Bone marrow (tissue), 2 donors: ENCODE data around the gene SPTLC1.
A peak's percentile ranks its signal among the peaks of the same experiment; 100 is the strongest.
"Not testable (repeated sequence)": the region's sequence is repeated elsewhere in the genome, so short reads cannot be mapped to it uniquely, and the experiment has no call there.

Experiments used
- DNase-seq, 2 donors: peaks; one replicate each; lab custom pipeline; 2025; lab: John Stamatoyannopoulos, UW

The SPTLC1 gene

DNA sequence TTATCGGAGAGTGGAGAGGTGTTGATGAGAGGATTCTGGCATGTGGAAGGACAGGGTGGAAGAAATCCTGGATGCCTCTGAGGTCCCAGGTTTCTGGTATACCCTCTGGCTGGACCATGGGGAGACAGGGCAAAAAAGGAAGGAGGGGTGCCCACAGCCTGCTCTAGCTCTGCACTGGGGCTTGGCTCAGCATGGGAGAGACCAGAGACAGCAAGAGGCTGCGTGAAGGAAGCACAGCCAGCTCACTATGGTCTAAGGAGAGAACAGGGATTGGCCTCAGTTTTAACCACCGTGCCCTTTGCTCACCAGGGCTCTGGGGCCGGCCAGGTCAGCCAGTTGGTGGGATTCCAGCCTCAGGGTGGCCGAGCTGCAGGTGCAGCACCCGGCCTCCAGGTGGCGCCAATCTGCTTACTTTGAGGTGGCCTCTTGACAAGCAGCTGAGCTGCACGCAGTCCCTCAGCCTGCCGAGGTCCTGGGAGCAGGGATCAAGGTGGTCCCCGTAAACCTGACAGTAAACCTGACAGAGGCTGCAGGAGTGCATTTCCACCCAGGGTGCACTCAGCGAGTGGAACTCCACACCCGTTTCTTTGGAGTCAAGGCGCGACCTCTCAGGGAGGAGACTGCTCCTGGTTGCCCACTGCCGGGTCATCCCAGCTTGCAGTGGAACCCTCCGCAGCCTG is 25.0 kb upstream of the SPTLC1 start:
- peak in 1 of 2 donors; percentile 59 for DNase-seq

DNA sequence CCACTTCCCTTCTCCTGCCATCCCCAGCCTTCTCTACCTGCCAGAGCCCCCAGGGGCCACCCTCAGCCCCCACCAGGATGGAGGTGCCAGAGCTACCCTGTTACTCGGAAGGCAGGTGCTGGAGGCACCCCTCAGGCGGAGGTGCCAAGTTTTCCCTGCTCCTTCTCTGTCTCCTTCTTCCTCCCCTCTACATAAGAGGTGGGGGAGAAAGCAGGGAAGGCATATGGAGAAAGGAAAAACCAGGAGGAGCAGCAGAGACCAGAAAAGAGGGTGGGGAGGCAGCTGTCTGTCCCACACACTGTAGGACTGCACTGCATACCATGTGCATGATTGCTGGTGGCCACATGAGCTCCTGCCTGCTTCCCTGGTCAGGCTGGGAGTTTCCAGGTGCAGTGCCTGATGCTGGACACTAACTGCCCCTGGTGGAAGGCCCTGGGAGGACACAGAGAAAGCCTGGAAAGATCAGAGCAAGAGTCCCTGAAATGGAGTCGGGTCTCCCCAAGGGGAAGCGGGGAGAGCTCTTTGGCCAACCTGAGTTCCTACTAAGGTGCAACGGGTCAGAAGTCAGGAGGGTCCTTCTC is 23.8 kb upstream of the SPTLC1 start:
- not testable (repeated sequence) for DNase-seq

DNA sequence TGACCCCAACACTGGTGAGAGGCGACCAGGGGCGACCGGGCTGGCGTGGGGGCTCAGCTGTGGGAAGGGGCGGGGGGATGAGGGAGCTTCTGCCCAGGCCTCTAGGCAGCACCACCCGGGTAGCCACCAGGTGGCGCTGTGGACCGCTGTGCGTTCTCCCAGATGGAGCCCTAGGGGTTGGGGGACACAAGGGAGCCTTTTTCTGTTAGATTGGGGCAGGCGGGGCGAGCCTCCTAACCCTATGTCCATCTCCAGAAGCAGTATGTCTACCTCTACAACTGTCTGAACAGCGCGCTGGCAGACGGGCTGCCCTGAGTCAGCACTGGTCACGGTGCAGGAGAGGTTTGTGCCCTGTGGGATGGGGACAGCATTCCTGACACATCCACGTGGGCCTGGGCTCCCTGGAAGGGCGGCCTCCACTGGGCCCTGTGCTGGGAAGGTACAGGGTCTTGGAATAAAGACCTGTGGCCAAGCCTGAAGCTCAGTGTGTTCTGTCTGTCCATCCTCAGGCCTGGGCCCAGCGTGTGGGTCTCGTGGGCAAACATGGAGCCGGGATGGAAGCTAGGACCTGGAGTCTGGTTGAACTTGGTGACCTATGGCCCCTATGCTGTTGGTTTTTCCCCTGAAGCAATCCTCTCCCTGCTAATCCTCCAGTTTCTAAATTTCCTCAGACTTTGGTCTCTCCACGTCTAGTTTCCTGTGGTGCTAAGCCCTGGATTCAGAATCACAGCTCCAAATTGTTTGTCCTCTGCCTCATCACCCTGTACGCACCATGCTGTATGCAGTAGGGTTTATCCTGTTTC is 23.1 kb upstream of the SPTLC1 start:
- peak; percentile 38 to 52 for DNase-seq

DNA sequence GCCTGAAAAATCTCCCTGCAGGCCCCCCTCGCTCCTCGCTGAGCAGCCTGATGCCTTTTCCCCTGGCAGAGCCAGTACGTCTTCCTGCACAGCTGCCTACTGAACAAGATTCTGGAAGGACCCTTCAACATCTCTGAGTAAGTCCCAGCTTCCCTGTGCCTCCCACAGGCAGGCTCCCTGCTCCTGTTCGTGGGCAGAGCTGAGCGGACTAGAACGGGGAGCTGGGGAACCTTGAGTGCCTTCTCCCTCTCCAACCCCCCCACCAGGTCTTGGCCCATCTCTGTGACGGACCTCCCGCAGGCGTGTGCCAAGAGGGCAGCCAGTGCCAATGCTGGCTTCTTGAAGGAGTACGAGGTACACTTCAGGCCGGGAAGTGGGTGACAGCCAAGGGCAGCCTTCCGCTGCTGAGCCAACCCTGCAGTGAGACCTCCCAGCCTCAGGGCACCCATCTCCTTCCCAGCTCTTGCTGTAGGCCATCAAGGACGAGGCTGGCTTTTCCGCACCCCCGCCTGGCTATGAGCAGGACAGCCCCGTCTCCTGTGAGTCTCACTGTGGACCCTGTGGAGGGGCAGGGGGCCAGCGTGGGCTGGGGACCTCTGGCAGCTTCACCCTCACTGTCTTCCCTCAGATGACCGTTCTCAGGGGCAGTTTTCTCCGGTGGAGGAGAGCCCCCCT is 21.1 kb upstream of the SPTLC1 start:
- DNase-seq: no peak

DNA sequence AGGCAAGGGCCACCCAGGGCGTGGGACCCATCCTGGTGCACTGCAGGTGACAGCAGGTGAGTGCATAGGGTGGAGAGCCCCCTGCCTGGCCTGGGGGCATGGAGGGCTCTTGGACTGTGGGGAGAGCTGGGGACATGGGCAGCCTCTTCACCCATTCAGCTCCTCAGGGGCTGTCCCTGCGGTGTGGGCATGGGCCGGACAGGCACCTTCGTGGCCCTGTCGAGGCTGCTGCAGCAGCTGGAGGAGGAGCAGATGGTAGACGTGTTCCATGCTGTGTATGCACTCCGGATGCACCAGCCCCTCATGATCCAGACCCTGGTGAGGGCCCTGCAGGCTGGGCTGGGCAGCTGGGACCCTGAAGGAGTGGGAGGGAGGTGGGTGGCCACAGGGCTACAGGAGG is 20.4 kb upstream of the SPTLC1 start:
- DNase-seq: no peak

DNA sequence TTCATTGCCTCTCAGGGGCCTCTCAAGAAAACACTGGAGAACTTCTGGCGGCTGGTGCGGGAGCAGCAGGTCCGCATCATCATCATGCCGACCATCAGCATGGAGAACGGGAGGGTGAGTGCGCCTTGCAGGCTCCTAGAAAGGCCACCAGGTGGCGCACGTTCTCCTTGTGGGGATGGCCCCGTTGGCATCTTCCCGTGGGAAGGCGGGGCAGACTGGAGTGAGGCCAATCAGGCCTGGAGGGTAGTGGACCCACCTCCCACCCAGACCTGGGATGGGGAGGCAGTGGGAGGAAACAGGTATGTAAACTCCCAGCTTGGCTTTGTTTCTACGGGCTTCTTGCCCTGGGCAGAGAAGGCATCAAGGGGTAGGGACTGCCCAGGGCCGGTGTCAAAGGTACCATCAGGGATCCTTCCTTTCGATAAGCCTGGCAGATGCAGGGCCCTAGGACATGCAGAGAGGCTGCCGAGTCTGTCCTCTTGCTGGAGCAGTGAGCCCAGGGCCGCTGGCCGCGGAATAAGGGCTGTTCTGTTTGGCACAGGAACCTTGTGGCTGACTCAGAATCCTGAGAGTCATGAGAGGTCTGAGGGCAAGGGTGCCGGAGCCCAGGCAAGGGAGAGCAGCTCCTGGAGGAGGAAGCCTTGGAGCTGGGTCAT is 18.9 kb upstream of the SPTLC1 start:
- peak; percentile 30 to 58 for DNase-seq

DNA sequence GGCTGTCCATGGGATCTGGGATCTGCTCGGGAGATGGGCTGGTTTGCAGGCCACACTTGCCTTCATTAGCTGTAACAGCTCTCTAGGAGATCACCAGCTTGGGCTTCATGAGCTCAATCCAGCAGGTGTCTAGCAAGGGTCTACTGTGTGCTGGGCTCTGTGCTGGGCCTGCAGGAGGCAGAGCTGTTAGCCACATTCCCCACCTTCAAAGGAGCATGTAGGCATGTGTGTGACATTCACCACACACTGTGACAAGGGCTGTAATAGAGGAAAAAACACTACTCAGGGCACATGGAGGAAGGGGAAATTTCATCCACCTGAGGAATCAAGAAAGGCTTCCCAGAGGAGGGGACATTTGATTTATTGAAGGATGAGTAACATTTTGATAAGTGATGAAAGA is 17.7 kb upstream of the SPTLC1 start:
- DNase-seq: not testable (repeated sequence)

DNA sequence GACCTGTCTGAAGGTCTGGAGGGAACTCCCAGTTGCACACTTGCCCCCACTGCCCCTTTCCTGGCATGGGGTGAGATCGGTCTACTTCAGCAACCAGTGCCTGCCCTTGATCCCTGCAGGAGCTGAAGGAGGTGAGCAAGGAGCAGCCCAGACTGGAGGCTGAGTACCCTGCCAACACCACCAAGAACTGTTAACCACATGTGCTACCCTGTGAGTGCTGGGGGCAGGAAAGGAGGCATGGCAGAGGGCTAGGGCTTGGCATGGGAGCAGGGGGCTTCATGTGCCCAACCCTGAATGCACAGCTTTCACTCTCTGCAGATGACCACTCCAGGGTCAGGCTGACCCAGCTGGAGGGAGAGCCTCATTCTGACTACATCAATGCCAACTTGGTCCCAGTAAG is 17.3 kb upstream of the SPTLC1 start:
- no peak for DNase-seq

DNA sequence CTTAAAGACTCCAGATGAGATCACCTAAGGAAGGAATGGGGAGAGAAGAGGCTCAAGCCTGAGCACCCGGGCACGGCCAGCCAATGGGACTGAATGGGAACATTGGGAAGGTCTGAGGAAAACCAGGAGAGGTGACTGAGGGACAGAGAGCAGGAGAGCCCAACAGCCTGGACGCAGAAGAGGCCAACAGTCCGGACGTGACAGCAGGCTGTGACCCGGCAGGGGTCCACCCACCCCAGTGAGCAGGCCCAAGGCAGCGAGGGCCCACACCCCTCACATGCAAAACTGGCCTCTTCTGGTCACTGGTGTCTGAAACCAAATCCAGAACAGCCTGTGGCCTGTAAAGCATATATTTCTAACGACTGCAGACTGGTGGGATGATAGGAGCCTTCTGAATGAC is 7.6 kb upstream of the SPTLC1 start:
- DNase-seq: no peak

DNA sequence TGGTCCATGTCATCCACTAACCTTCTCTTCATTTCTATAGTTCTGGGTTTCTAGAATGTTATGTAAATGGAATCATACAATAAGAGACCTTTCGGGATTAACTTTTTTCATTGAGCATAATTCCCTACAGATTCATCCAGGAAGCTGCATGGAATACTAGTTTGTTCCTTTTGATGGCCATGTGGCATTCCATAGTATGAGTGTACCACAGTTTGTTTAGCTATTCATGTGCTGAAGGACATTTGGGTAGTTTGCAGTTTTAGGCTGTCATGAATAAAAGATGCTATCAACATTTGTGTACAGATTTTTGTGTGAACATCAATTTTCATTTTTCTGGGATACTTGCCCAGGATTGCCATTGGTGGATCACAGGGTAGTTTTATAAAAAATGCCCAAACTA is 6.8 kb upstream of the SPTLC1 start:
- DNase-seq: no peak

DNA sequence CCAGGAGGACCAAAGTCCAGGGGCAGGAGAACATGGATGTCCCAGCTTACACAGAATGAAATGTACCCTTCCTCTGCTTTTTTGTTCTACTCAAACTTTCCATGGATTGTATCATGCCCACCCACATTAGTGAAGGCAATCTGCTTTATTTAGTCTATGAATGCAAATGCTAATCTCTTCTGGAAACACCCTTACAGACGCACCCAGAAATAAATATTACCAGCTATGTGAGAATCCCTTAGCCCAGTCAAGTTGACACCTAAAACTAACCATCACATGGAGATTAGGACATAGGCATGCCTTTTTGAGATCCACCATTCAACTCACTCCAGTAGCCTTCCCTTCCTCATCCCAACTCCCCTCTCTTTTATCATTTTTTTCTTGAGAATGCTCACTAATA is 6.1 kb upstream of the SPTLC1 start:
- DNase-seq: no peak

DNA sequence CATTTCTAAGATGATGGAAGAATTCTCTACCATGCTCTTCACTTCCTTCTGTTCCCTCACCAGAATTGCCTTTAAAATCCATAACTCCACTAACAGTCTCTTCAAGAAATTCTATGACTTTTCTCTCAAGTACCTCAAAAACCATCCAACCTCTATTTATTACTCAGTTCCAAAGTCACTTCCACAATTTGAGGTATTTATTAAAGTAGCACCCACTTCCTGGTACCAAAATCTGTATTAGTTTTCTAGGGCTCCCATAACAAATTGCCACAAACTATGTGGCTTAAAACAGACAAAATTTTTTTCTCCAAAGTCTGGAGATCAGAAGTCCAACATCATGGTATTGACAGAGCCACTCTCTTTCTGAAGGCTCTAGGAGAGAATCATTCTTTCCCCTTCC is 4.9 kb upstream of the SPTLC1 start:
- DNase-seq: no peak

DNA sequence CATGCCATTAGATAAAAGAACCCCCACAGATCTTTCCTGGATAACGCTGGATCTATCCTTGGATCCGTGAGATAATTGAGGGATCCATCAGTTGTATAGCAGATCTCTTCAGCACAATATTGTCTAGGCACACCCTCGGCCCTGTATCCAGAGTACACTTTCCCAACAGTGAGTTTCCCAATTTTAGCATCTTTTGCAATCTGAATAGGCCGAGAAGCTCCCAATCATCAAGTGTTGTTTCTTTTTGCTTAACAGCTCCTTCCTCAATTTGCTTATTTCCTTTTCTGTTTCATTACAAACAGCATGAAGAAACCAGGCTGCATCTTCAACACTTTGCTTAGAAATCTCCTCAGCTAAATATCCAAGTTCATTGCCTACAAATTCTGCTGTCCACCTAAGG is 4.4 kb upstream of the SPTLC1 start:
- DNase-seq: no peak

DNA sequence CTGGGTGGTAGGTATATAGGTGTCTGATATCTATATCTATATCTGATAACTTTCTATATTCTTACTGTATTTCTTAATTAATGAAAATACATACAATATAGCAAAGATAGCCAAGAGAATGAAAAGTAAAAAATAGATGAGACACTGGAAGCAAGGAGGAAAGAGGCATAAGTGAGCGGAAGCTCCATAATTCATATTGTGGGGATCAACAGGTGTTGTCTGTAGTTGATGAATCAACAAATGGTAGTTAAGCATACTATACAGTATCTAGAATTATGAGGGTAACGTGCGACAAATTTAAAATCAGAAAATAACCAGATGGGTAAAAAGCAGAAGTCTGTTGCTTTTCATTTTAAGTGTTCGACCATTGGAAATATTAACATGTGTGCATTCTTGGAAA is 7.1 kb downstream of the SPTLC1 start:
- DNase-seq: no peak

DNA sequence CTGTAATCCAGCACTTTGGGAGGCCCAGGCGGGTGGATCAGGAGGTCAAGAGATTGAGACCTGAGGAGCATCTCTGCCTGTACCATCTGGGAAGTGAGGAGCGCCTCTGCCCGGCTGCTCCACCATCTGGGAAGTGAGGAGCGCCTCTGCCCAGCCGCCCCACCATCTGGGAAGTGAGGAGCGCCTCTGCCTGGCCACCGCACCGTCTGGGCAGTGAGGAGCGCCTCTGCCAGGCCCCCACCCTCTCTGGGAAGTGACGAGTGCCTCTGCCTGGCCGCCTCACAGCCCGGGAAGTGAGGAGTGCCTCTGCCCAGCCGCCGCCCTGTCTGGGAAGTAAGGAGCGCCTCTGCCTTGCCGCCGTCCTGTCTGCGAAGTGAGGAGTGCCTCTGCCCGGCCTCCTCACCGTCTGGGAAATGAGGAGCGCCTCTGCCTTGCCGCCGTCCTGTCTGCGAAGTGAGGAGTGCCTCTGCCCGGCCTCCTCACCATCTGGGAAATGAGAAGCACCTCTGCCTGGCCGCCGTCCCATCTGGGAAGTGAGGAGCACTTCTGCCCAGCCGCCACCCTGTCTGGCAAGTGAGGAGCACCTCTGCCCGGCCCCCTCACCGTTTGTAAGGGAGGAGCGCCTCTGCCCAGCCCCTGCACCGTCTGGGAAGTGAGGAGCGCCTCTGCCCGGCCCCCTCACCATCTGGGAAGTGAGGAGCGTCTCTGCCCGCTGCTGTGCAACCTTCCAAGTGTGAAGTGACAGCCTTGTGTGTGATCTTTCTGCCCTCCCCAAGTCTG is 9.6 kb downstream of the SPTLC1 start:
- DNase-seq: not testable (repeated sequence)

DNA sequence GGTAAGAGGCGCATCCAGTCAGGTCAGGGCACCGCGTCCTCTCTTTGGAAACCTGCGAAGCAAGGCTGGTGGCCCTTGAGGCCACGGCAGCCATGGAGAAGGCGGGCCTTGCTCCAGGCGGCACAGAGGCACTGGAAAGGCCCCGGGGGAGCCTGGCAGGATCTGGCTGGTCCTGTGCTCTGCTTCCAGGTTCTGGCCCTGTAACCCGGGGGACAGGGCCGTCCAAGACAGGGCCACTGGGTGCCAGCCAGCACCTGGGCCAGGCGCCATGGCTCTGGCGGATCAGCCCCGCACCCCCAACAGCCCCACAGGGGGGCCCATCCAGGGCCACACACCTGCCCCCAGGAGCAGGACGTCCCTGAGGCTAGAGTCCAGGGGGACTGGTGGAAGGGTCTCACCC is 11.6 kb downstream of the SPTLC1 start:
- not testable (repeated sequence) for DNase-seq

DNA sequence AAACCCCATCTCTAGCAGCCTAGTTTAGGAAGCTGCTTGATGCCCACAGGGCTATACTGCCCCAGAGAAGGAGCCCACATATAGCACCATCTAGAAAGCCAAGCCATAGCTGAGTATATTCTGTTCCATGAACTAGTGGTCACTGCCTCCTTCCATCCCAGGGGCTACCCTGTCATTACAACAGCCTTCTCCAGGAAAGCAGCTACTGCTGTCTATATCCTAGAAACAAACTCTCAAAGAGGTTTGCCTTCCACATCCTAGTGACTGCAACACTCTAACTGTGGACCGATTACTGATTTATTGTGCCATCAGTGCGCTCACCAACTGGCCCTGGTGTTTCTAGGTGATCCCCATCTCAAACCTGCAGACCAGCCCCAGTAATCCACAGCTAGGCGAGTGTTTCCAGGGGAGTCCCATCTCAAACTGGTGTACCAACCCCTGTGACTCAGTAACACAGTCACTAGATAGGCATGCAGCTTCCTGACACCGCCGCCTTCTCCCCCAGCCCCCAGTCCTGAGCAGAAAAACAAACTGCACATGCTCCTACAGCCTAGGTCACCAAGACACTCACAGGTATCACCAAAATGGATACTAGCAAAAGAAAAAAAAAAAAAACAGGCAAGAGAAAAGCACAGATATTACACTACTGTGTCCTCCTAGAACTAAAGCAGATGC is 14.8 kb downstream of the SPTLC1 start:
- DNase-seq: no peak

DNA sequence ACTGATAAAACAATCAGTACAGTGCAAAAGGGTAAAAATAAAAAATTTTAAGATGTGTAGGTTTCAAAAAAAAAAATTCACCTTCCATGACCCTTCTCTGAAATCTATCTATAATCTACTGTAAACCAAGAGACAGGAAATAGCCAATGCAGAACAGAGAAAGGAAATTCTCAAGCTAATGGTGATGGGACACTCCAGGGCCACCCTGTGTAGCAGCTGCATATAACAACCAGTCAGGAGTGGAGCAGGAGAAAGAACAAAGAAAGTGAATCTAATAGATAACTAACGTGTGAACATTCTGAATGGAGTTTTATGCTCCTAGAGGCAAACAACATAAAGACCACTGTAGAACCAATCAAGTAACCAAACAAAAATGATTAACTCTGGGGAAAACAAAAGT is 16.6 kb downstream of the SPTLC1 start:
- no peak for DNase-seq

DNA sequence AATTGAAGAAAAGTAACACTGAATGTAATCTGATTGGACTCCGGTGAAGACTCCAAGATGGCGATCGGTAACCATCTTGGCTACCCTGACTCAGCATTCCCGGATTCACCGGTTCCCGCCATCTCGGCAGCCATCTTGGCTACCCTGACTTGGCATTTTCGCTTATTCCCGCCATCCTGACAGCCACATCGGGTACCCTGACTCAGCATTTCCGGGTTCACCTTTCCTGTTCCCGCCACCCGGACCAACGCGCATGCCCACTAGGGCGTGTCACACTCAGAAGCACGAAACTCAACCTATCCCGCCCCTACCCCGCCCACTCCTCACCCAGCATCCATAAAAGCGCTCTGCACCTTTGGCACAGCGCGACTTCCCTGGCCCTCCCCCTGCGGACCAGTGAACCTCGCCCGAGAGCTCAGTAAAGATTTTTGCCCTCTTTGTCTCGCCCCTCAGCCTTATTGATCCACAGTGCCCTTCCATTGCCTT is 17.2 kb downstream of the SPTLC1 start:
- no peak for DNase-seq

DNA sequence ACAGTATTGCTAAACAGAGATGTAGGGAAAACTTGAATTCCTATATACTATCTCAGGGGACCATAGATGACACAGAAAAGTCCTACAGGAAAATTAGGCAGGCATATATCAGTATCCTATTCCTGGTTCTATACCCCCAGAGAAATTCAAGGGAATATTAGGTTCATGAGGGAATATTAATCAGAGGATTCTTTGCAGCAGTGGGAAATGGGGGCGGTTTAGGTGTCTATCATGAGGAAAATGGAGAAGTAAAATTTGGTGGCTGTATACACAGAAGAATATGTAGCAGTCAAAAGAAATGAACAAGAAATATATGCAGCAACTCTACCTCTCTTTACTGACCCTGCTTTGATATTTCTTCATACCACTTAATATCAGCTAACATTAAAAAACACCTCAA is 20.0 kb downstream of the SPTLC1 start:
- no peak for DNase-seq

DNA sequence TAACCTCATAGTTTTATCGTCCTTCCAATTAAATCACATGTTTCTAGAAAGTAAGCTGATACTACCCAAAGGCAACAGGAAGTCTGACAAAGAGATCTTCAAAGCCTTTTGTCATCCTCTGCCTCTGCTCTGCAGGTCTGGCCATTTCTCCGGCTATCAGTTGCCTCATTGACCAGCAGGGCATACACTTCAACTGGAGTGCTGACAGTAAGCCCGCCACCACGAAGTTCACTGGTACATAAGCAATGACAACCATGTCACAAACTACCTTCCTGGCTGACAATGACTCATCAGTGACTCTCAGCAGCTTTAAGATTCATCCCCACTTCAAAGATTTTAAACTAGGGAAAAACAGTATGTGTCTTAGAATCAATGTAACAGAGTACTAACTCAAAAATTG is 20.6 kb downstream of the SPTLC1 start:
- no peak for DNase-seq
